LHCN-M2 (cell line): ENCODE measurements around the gene TIGD2. TPM values are rescaled to one million over a fixed set of nuclear protein-coding genes. Genes with fewer than 3 reads are reported as not detected.

Experiments
- DNase-seq: peaks from one replicate; pipeline ENCODE4 v3.0.0-alpha.2; 2012; ENCODE audit warnings: low read depth
- polyA plus RNA-seq: library from polyadenylated mRNA; unstranded; fragments of >200 nt; gene quantifications from one replicate; pipeline ENCODE4 v1.2.1, GENCODE V29; 2012; ENCODE audit warnings: missing spikeins
- total RNA-seq: library from RNA; depleted of rRNA; stranded (reverse); fragments of >200 nt; gene quantifications from 2 replicates; pipeline ENCODE4 v1.2.3, GENCODE V29; 2014; rRNA removed

Gene TIGD2
- 10.6 and 11.5 TPM in 2 replicates for total RNA-seq
- 2.6 TPM for polyA plus RNA-seq

GRCh38 chr4:89110986-89111832 is at the start of gene TIGD2:
TIGD2 (plus strand) TSS chr4:89111533; CDS start chr4:89112975, 1,442 bp downstream.
- peak; percentile 86 for DNase-seq

GRCh38 chr4:89064848-89065247 is 46.5 kb upstream of the TIGD2 start:
- no peak for DNase-seq

DNA sequence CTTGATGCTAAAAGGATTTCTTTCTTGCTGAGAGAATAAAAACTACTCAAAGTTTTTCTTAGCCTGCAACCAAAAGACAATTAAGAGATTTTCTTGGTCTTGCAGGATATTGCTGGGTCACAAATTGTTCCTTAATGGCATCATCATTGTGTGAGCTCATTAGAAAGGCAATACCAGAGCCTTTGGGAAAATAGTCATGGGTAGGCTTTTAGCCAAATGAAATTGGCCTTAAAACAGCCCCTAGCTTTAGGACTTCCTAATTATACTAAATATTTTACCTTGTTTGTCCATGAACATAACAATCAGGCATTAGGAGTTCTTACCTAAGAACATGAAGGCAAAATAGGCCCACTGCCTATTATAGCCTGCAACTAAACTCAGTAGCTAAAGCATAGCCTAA is 43.9 kb upstream of the TIGD2 start:
- DNase-seq, result no peak

DNA sequence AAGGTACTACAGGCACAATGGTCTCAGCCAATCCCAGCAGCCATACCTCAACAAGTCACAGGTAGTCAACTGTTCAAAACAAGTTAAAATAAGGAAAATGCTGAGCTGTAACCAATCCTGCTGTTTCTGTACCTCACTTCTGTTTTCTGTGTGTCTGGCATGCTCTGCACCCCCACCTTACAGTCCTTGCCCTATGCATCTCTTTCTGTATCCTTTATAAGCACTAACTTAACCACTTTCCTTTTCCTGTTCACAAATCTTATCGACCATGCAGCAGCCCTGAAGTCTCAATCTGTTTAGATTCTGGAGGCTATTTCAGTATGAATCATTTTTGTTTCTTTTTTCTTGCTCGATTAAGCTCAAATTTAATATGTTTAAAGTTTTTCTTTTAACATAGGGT is 41.9 kb upstream of the TIGD2 start:
- DNase-seq, result no peak

DNA sequence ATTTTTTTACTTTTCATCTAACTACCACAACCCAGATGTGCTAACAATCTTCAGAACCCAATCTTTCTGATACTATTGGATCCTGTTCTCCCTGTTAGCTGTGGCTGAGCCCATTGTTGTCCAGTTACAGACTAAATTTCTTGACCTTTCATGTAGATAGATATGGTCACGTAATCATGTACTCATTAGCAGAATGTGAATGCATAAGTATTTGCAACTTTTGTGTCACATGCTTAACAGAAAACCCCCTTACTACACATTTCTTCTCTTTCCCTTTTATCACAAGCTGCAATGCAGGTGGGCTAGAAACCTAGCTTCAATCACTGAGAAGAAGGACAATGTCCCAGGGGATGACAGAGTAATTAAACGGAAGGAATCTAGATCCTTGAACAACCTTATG is 41.3 kb upstream of the TIGD2 start:
- DNase-seq, result no peak

GRCh38 chr4:89071311-89071710 is 40.0 kb upstream of the TIGD2 start:
- DNase-seq, result no peak

- no peak for DNase-seq
These were observed 38.4 kb upstream of the TIGD2 start for GRCh38 chr4:89072921-89073320.

DNA sequence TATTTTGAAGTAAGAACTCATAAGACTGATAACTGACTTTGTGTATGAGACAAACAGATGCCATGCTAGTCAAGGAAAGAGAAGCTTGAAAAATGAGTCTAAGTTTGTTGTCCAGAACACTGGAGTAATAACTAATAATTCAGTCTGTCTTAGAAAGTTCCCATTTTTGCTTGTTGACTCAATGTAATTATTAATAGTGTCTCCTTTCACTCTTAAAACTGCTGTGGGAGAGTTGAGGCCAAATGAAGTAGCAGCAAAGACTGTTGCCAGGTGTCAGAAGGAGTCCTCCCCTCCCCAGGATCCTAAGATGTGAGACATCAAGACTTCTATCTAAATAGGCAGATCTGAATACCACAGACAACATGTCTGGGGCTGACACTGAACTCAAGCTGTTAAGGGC is 33.6 kb upstream of the TIGD2 start:
- DNase-seq, result peak; percentile 34

- no peak for DNase-seq
These were observed 33.0 kb upstream of the TIGD2 start for GRCh38 chr4:89078300-89078699.

GRCh38 chr4:89099034-89099433 is 12.3 kb upstream of the TIGD2 start:
- DNase-seq, result no peak

- DNase-seq, result no peak
These were observed 11.9 kb upstream of the TIGD2 start for GRCh38 chr4:89099471-89099870.

GRCh38 chr4:89100853-89101252 is 10.5 kb upstream of the TIGD2 start:
- DNase-seq, result no peak

DNA sequence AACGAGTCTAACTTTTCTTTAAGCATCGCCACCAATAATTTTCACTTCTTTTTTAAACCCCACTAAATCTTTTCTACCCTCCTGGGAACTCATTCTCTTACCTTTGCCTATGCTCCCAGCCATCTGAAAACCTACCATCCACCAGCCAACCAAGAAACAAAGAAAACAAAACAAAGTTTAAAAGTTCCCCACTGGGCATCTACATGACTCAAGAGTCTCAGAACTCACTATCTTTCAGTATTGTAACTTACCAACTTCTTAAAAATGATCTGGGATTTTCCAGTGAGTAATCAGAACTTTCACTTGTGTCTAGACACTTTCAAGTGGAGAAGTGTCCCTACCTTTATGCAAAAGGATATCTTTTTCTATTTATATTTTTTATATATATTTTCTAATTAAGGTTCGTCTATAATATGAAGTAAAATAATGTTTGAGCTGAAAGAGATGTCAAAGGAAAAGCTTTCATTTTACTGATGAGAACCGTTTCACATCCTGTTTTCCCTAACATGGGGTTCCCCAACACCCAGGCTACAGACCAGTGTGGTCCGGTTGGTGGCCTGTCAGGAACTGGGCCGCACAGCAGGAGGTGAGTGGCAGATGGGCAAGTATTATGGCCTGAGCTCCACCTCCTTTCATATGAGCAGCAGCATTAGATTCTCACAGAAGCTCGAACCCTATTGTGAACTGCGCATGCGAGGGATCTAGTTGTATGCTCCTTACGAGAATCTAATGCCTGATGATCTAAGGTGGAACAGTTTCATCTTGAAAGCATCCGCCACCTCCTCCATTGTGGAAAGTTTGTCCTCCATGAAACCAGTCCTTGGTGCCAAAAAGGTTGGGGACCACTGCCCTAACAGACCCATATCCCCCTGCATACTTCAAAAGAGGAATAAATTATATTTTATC is 9.8 kb upstream of the TIGD2 start:
- DNase-seq, result no peak

- no peak for DNase-seq
These were observed 5.6 kb upstream of the TIGD2 start for GRCh38 chr4:89105726-89106125.

GRCh38 chr4:89108091-89108490 is 3.2 kb upstream of the TIGD2 start:
- no peak for DNase-seq

- DNase-seq, result no peak
These were observed 1.3 kb upstream of the TIGD2 start for GRCh38 chr4:89109841-89110540.

DNA sequence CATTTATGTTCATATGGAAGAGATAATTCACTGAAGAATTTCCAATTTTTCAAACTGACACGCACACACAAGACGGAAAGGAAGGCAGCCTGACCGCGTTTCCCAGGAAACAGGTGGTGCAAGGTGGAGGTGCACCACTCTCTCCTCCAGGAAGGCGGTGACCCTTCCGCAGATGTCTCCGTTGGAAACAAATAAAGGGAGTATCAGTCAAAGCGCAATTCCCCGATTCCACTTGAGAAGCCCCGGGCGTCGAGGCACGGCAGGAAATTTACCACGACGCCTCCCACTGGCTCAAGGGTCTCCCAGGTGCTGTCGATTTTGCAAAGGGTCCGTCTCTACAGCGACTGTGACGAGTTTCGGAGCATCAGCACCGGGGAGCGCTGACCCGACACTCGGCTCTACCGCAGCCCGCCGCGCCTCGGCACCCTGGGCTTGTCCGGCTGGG is 770 bp upstream of the TIGD2 start:
- no peak for DNase-seq

- DNase-seq, result peak; percentile 66
These were observed 665 bp downstream of the TIGD2 start for GRCh38 chr4:89111833-89112563.

DNA sequence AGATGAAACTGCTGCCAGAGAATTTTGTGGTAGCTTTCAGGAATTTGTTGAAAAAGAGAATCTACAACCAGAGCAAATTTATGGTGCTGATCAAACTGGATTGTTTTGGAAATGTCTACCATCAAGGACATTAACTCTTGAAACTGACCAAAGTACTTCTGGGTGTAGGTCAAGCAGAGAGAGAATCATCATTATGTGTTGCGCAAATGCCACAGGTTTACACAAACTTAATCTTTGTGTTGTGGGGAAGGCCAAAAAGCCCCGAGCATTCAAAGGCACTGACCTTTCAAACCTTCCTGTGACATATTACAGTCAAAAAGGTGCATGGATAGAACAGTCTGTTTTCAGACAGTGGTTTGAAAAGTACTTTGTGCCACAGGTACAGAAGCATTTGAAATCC is 2.1 kb downstream of the TIGD2 start:
- DNase-seq, result no peak

DNA sequence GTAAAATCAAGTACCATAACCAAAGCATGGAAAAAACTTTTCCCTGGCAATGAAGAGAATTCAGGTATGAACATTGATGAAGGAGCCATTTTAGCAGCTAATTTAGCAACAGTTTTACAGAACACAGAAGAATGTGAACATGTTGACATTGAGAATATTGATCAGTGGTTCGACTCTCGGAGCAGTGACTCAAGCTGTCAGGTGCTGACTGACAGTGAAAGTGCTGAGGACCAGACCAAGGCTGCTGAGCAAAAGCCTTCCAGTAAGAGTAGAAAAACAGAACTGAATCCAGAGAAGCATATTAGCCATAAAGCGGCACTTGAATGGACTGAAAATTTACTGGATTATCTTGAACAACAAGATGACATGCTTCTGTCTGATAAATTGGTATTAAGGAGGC is 2.8 kb downstream of the TIGD2 start:
- DNase-seq, result no peak

DNA sequence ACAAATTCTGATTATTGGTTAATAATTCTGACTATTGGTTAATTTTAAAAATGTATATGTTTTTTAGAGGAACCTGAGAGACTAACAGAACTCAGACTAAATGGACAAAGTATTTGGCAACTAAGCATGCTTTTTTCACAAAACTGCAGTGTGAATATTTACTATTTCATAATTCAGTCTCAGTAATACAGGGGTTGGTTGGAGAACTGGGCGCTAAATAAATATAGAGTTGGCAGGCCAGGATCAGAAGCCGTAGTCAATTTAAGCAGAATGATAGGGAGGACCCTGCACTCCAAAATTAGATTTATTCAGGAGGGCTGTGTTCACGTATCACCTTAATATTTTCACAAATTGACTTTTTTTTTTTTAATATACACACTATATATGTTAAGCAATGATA is 5.8 kb downstream of the TIGD2 start:
- DNase-seq, result no peak
